ENCODE results near the gene DGUOK. TPM values are rescaled to one million over a fixed set of nuclear protein-coding genes. Genes with fewer than 3 reads are reported as not detected.

The DGUOK gene
- total RNA-seq, 1 experiment from 2014 or later: 94.7 TPM

GRCh38 chr2:73976803-73977202 lies 50.1 kb downstream of the DGUOK start:
- no peaks in the 10 kb centered on the region for H3K36me3 ChIP-seq
- H3K27me3 ChIP-seq (replicated peaks): no peaks in the 10 kb centered on the region
- H3K27ac ChIP-seq: no peak overlapping the region
- H3K9me3 ChIP-seq (replicated peaks): no peaks in the 10 kb centered on the region; the same call in 1 of the 2 replicates
- peaks cover 22% of the 10 kb centered on the region for H3K4me1 ChIP-seq (replicated peaks)
- DNase-seq (ENCODE audit: low read depth in 1 of 2, low spot score in 2 of 2): no peak
- no peak overlapping the region for H3K4me3 ChIP-seq

GRCh38 chr2:73977466-73977865 lies 50.8 kb downstream of the DGUOK start:
- Histone ChIP-seq H3K9me3 (replicated peaks) (no peaks in the 10 kb centered on the region; the same call in 1 of the 2 replicates), H3K27me3 (replicated peaks) (no peaks in the 10 kb centered on the region), H3K36me3 (no peaks in the 10 kb centered on the region), H3K4me3 (no peak overlapping the region), H3K27ac (no peak overlapping the region), H3K4me1 (replicated peaks) (peaks cover 18% of the 10 kb centered on the region; the same call in 1 of the 2 replicates)
- no peak for DNase-seq (ENCODE audit: low read depth in 1 of 2, low spot score in 2 of 2)

- Histone ChIP-seq H3K4me1 (replicated peaks) (peaks cover 19% of the 10 kb centered on the region), H3K27me3 (replicated peaks) (no peaks in the 10 kb centered on the region), H3K36me3 (no peaks in the 10 kb centered on the region), H3K4me3 (no peak overlapping the region), H3K9me3 (replicated peaks) (no peaks in the 10 kb centered on the region; the same call in 1 of the 2 replicates), H3K27ac (no peak overlapping the region)
- no peak for DNase-seq (ENCODE audit: low read depth in 1 of 2, low spot score in 2 of 2)
Measured at GRCh38 chr2:73979021-73979420, 52.3 kb downstream of the DGUOK start.

- Histone ChIP-seq H3K27ac (no peak overlapping the region), H3K27me3 (replicated peaks) (no peaks in the 10 kb centered on the region)
Measured at GRCh38 chr2:73979686-73980085, 53.0 kb downstream of the DGUOK start.

GRCh38 chr2:73980566-73980965 lies 53.9 kb downstream of the DGUOK start:
- DNase-seq (ENCODE audit: low read depth in 1 of 2, low spot score in 2 of 2): no peak
- H3K4me1 ChIP-seq (replicated peaks): peaks cover 27% of the 10 kb centered on the region
- H3K27me3 ChIP-seq (replicated peaks): no peaks in the 10 kb centered on the region
- H3K4me3 ChIP-seq: no peak overlapping the region; the same call in 1 of the 2 replicates
- no peak overlapping the region for H3K27ac ChIP-seq
- peaks cover 1% of the 10 kb centered on the region; the same call in 1 of the 2 replicates for H3K36me3 ChIP-seq
- H3K9me3 ChIP-seq (replicated peaks): no peaks in the 10 kb centered on the region; the same call in 1 of the 2 replicates

More at GRCh38 chr2:73979686-73980085, 53.0 kb downstream of the DGUOK start:
- Histone ChIP-seq H3K4me1 (replicated peaks) (peaks cover 25% of the 10 kb centered on the region), H3K9me3 (replicated peaks) (no peaks in the 10 kb centered on the region; the same call in 1 of the 2 replicates), H3K36me3 (no peaks in the 10 kb centered on the region), H3K4me3 (no peak overlapping the region)
- DNase-seq (ENCODE audit: low read depth in 1 of 2, low spot score in 2 of 2): no peak

- Histone ChIP-seq H3K9me3 (replicated peaks) (no peaks in the 10 kb centered on the region; the same call in 1 of the 2 replicates), H3K27me3 (replicated peaks) (no peaks in the 10 kb centered on the region), H3K27ac (no peak overlapping the region), H3K36me3 (peaks cover 9% of the 10 kb centered on the region), H3K4me1 (replicated peaks) (peaks cover 35% of the 10 kb centered on the region), H3K4me3 (peak overlapping the region; percentile 27)
- DNase-seq (ENCODE audit: low read depth in 1 of 2, low spot score in 2 of 2): peak in 1 of 2 experiments; percentile 15
Measured at GRCh38 chr2:73981081-73982001, 54.7 kb downstream of the DGUOK start.

GRCh38 chr2:73982140-73982617 lies 55.5 kb downstream of the DGUOK start:
- DNase-seq (ENCODE audit: low read depth in 1 of 2, low spot score in 2 of 2): no peak
- peaks cover 15% of the 10 kb centered on the region for H3K36me3 ChIP-seq
- H3K27me3 ChIP-seq (replicated peaks): no peaks in the 10 kb centered on the region
- H3K27ac ChIP-seq: no peak overlapping the region
- H3K4me3 ChIP-seq: no peak overlapping the region
- no peaks in the 10 kb centered on the region; the same call in 1 of the 2 replicates for H3K9me3 ChIP-seq (replicated peaks)
- H3K4me1 ChIP-seq (replicated peaks): peaks cover 35% of the 10 kb centered on the region

- Histone ChIP-seq H3K9me3 (replicated peaks) (no peaks in the 10 kb centered on the region; the same call in 1 of the 2 replicates), H3K27me3 (replicated peaks) (no peaks in the 10 kb centered on the region), H3K36me3 (peaks cover 15% of the 10 kb centered on the region), H3K27ac (no peak overlapping the region), H3K4me1 (replicated peaks) (peaks cover 38% of the 10 kb centered on the region), H3K4me3 (peak overlapping the region; percentile 49)
- no peak for DNase-seq (ENCODE audit: low read depth in 1 of 2, low spot score in 2 of 2)
Measured at GRCh38 chr2:73983322-73984202, 56.9 kb downstream of the DGUOK start.

GRCh38 chr2:73984203-73984921 lies 57.7 kb downstream of the DGUOK start, which contains the start of gene TET3:
Gene TET3, plus strand, starts transcription at chr2:73984910. Its CDS starts 1,494 bp downstream, at chr2:73986404.
- Histone ChIP-seq H3K36me3 (peaks cover 15% of the 10 kb centered on the region), H3K27ac (peak within 1 kb of the TSS; percentile 52; the same call in 1 of the 2 replicates), H3K4me3 (peak within 1 kb of the TSS; percentile 59), H3K4me1 (replicated peaks) (peaks cover 37% of the 10 kb centered on the region), H3K9me3 (replicated peaks) (no peaks in the 10 kb centered on the region; the same call in 1 of the 2 replicates), H3K27me3 (replicated peaks) (no peaks in the 10 kb centered on the region)
- DNase-seq (ENCODE audit: low read depth in 1 of 2, low spot score in 2 of 2): peak in 1 of 2 experiments; percentile 12

- no peak for DNase-seq (ENCODE audit: low read depth in 1 of 2, low spot score in 2 of 2)
- peaks cover 15% of the 10 kb centered on the region for H3K36me3 ChIP-seq
- H3K27me3 ChIP-seq (replicated peaks): no peaks in the 10 kb centered on the region
- H3K27ac ChIP-seq: no peak overlapping the region
- peaks cover 33% of the 10 kb centered on the region for H3K4me1 ChIP-seq (replicated peaks)
- peak overlapping the region; percentile 49 for H3K4me3 ChIP-seq
- no peaks in the 10 kb centered on the region; the same call in 1 of the 2 replicates for H3K9me3 ChIP-seq (replicated peaks)
Measured at GRCh38 chr2:73984922-73985307, 58.2 kb downstream of the DGUOK start.

- H3K4me1 ChIP-seq (replicated peaks): peaks cover 31% of the 10 kb centered on the region
- peak in 1 of 2 experiments; percentile 30 for DNase-seq (ENCODE audit: low read depth in 1 of 2, low spot score in 2 of 2)
Measured at GRCh38 chr2:73985308-73986084, 58.8 kb downstream of the DGUOK start.

GRCh38 chr2:73986085-73986681 lies 59.5 kb downstream of the DGUOK start:
- DNase-seq (ENCODE audit: low read depth in 1 of 2, low spot score in 2 of 2): no peak
- H3K4me1 ChIP-seq (replicated peaks): peaks cover 25% of the 10 kb centered on the region
- H3K4me3 ChIP-seq: peak overlapping the region; percentile 59
- H3K36me3 ChIP-seq: peaks cover 15% of the 10 kb centered on the region
- no peak overlapping the region for H3K27ac ChIP-seq
- no peaks in the 10 kb centered on the region for H3K27me3 ChIP-seq (replicated peaks)
- H3K9me3 ChIP-seq (replicated peaks): no peaks in the 10 kb centered on the region

More at GRCh38 chr2:73985308-73986084, 58.8 kb downstream of the DGUOK start:
- peak overlapping the region; percentile 59 for H3K4me3 ChIP-seq
- no peaks in the 10 kb centered on the region for H3K27me3 ChIP-seq (replicated peaks)
- peak overlapping the region; percentile 52; the same call in 1 of the 2 replicates for H3K27ac ChIP-seq
- H3K36me3 ChIP-seq: peaks cover 15% of the 10 kb centered on the region
- H3K9me3 ChIP-seq (replicated peaks): no peaks in the 10 kb centered on the region; the same call in 1 of the 2 replicates
